HepG2 (cell line): ENCODE results near the gene HDAC3. TPM values are rescaled to one million over a fixed set of nuclear protein-coding genes. Genes with fewer than 3 reads are reported as not detected.

Source experiments
- ATAC-seq: fragments of 200-7000 bp; cut with Tn5 transposase; 3 replicates; pipeline ENCODE4 v1.9.1; 2020; ENCODE audit warnings: mild to moderate bottlenecking, moderate library complexity
- BruUV-seq: library from RNA; stranded (reverse); fragments of 400-500 nt; replicated peaks from 2 replicates; lab custom pipeline; 2021; lab: Mats Ljungman, UMichigan
- CTCF ChIA-PET: fragments of 300-600 bp; formaldehyde crosslinking; extraction: SDS; loops from one replicate; lab custom pipeline; 2021; ENCODE audit warnings: low total read pairs, inconsistent platforms, low intra/inter-chr PET ratio; lab: Yijun Ruan, JAX
- POLR2A ChIA-PET: fragments of 350-600 bp; sonication (Branson Sonifier 250); formaldehyde crosslinking; loops from one replicate; lab custom pipeline; 2020; ENCODE audit warnings: antibody characterized with exemption, inconsistent platforms; lab: Yijun Ruan, JAX
- DNase-seq: peaks from one replicate; pipeline ENCODE4 v3.0.0-alpha.2; 2015; ENCODE audit warnings: low spot score
- FAIRE-seq: peaks from 3 replicates; lab custom pipeline; 2011; peaks lifted over from hg19 to GRCh38; lab: Jason Lieb, UNC
- H2AFZ ChIP-seq: one replicate; pipeline ENCODE4 v1.6.1; 2011; ENCODE audit warnings: low read length, inconsistent platforms
- H3K27ac ChIP-seq: fragments of 300-600 bp; 3 replicates; pipeline ENCODE4 v1.8.0; 2011; ENCODE audit warnings: mixed run types, mild to moderate bottlenecking, mixed read lengths, low read length, inconsistent platforms; ENCODE audit not compliant: insufficient read depth; ENCODE audit errors: extremely low read length
- H3K27me3 ChIP-seq, 2 experiments: fragments of 200-600 bp in 1 of 2; 2 replicates in 1 of 2; 3 replicates in 1 of 2; pipeline versions ENCODE4 v1.6.0 to v1.8.0; 2011; ENCODE audit warnings: low read length in 2 of 2, mild to moderate bottlenecking in 2 of 2, moderate library complexity in 2 of 2, inconsistent platforms in 1 of 2; ENCODE audit not compliant: insufficient read depth in 2 of 2, control insufficient read depth in 1 of 2
- H3K36me3 ChIP-seq, 2 experiments: fragments of 200-600 bp in 1 of 2; replicated peaks in 1 of 2; 2 replicates in 1 of 2; 3 replicates in 1 of 2; pipeline versions ENCODE4 v1.5.1 to v1.8.0; 2011; ENCODE audit warnings: low read length in 2 of 2, inconsistent platforms in 1 of 2; ENCODE audit not compliant: insufficient read depth in 2 of 2, control insufficient read depth in 1 of 2
- H3K4me1 ChIP-seq: 2 replicates; pipeline ENCODE4 v1.5.1; 2012; ENCODE audit warnings: low read length, inconsistent platforms; ENCODE audit not compliant: insufficient read depth
- H3K4me2 ChIP-seq: 2 replicates; pipeline ENCODE4 v1.6.0; 2011; ENCODE audit warnings: low read depth, low read length, inconsistent platforms
- H3K4me3 ChIP-seq, 3 experiments: fragments of 200-600 bp in 1 of 3; sonication (generic), shearing (Covaris generic) in 1 of 3; replicated peaks in 1 of 3; 2 replicates each; pipeline ENCODE4 v1.5.1; 2011 to 2016; ENCODE audit warnings: low read length in 3 of 3, inconsistent platforms in 2 of 3, low read depth in 2 of 3, mild to moderate bottlenecking in 2 of 3, control low read depth in 1 of 3, mixed read lengths in 1 of 3; ENCODE audit not compliant: insufficient read depth in 1 of 3
- H3K79me2 ChIP-seq: one replicate; pipeline ENCODE4 v1.6.1; 2011; ENCODE audit warnings: low read length, inconsistent platforms; ENCODE audit not compliant: insufficient read depth
- H3K9ac ChIP-seq: 2 replicates; pipeline ENCODE4 v1.6.0; 2011; ENCODE audit warnings: mild to moderate bottlenecking, low read depth, low read length, inconsistent platforms; ENCODE audit not compliant: insufficient read depth
- H3K9me3 ChIP-seq: 2 replicates; pipeline ENCODE4 v1.5.1; 2012; ENCODE audit warnings: mild to moderate bottlenecking, low read length
- H4K20me1 ChIP-seq: 2 replicates; pipeline ENCODE4 v1.6.0; 2011; ENCODE audit warnings: inconsistent platforms, mild to moderate bottlenecking, low read length, moderate library complexity; ENCODE audit not compliant: insufficient read depth
- ATF3 ChIP-seq: sonication (generic); formaldehyde crosslinking; IDR thresholded peaks from 2 replicates; pipeline ENCODE4 v1.4.0; 2020; ENCODE audit warnings: missing genetic modification reagents
- CBFB ChIP-seq: sonication (generic); formaldehyde crosslinking; IDR thresholded peaks from 2 replicates; pipeline ENCODE4 v1.4.0; 2020; ENCODE audit warnings: missing genetic modification reagents
- CREB1 ChIP-seq, 2 experiments: fragments of 450-650 bp in 1 of 2; IDR thresholded peaks; 2 replicates each; pipeline ENCODE4 v1.6.1; 2016 to 2017; ENCODE audit warnings: control low read depth in 1 of 2, mild to moderate bottlenecking in 1 of 2, missing compliant biosample characterization in 1 of 2, missing genetic modification characterization in 1 of 2
- CREM ChIP-seq, 2 experiments: sonication (generic) in 1 of 2; formaldehyde crosslinking in 1 of 2; IDR thresholded peaks; 2 replicates each; pipeline versions ENCODE4 v1.4.0 to v1.6.1; 2016 to 2020; ENCODE audit warnings: antibody characterized with exemption in 1 of 2, mild to moderate bottlenecking in 1 of 2, missing genetic modification reagents in 1 of 2
- EP300 ChIP-seq, 3 experiments: sonication (generic) in 1 of 3; formaldehyde crosslinking in 1 of 3; IDR thresholded peaks; 2 replicates each; pipeline versions ENCODE4 v1.5.1 to v1.6.1; 2011 to 2020; ENCODE audit warnings: low read depth in 2 of 3, low read length in 2 of 3, borderline replicate concordance in 1 of 3, improper control_type of control experiment in 1 of 3, mild to moderate bottlenecking in 1 of 3, missing genetic modification reagents in 1 of 3, moderate library complexity in 1 of 3
- FOXA3 ChIP-seq: IDR thresholded peaks from 2 replicates; pipeline ENCODE4 v1.6.1; 2016; ENCODE audit warnings: missing genetic modification reagents, missing compliant biosample characterization
- FOXP1 ChIP-seq, 2 experiments: fragments of 450-650 bp in 1 of 2; IDR thresholded peaks; 2 replicates each; pipeline ENCODE4 v1.6.1; 2017 to 2018; ENCODE audit warnings: antibody characterized with exemption in 1 of 2
- MTF1 ChIP-seq: sonication (generic); formaldehyde crosslinking; IDR thresholded peaks from 2 replicates; pipeline ENCODE4 v1.5.0; 2020; ENCODE audit warnings: missing genetic modification reagents
- NR2F1 ChIP-seq, 2 experiments: fragments of 450-650 bp in 1 of 2; formaldehyde crosslinking in 1 of 2; IDR thresholded peaks; 2 replicates each; pipeline versions ENCODE4 v1.5.0 to v1.6.1; 2016 to 2020; ENCODE audit warnings: mild to moderate bottlenecking in 1 of 2, missing compliant biosample characterization in 1 of 2, missing genetic modification reagents in 1 of 2, moderate library complexity in 1 of 2
- PCBP2 ChIP-seq: fragments of 200-400 bp; formaldehyde crosslinking; optimal IDR thresholded peaks from 2 replicates; pipeline ENCODE3; 2018; ENCODE audit warnings: low read length, low read depth; ENCODE audit not compliant: poor library complexity, severe bottlenecking
- PTBP1 ChIP-seq: fragments of 200-400 bp; formaldehyde crosslinking; IDR thresholded peaks from 2 replicates; pipeline ENCODE4 v1.6.1; 2018; ENCODE audit warnings: low read length, low read depth; ENCODE audit not compliant: poor library complexity, severe bottlenecking
- SALL1 ChIP-seq: sonication (generic); formaldehyde crosslinking; IDR thresholded peaks from 2 replicates; pipeline ENCODE4 v1.8.0; 2022; ENCODE audit warnings: mild to moderate bottlenecking, missing genetic modification reagents
- SAP130 ChIP-seq: IDR thresholded peaks from 2 replicates; pipeline ENCODE4 v1.6.1; 2016; ENCODE audit warnings: low read depth
- SIN3A ChIP-seq: IDR thresholded peaks from 2 replicates; pipeline ENCODE4 v1.6.1; 2011; ENCODE audit warnings: low read depth, mild to moderate bottlenecking, control low read depth, low read length, borderline replicate concordance
- SP5 ChIP-seq: IDR thresholded peaks from 2 replicates; pipeline ENCODE4 v1.6.1; 2016; ENCODE audit warnings: low read depth, borderline replicate concordance
- TAF1 ChIP-seq: sonication (generic); formaldehyde crosslinking; IDR thresholded peaks from 2 replicates; pipeline ENCODE4 v1.4.0; 2020; ENCODE audit warnings: missing genetic modification reagents
- ZBTB38 ChIP-seq: sonication (generic); formaldehyde crosslinking; IDR thresholded peaks from 2 replicates; pipeline ENCODE4 v1.5.1; 2020; ENCODE audit warnings: mild to moderate bottlenecking, missing genetic modification reagents
- ZNF20 ChIP-seq: sonication (generic); formaldehyde crosslinking; IDR thresholded peaks from 2 replicates; pipeline ENCODE4 v1.4.0; 2020; ENCODE audit warnings: mild to moderate bottlenecking, moderate library complexity, missing genetic modification reagents
- WGBS: methylation state at CpG from one replicate; pipeline ENCODE4 v1.1.6; 2017; ENCODE audit warnings: low lambda C conversion rate; 5-methylcytosine and 5-hydroxymethylcytosine counted together
- in situ Hi-C: cut with HindIII; loops from 2 replicates; pipeline ENCODE4 v1.10.0; 2017; ENCODE audit warnings: low pct_unique_long_range_greater_than_20kb; ENCODE audit not compliant: extremely low pct_ligation_motif_present
- intact Hi-C: fragments of 100-400 bp; cut with micrococcal nuclease; formaldehyde crosslinking; loops from one replicate; pipeline ENCODE4 v1.10.0; 2022; ENCODE audit not compliant: unreplicated experiment
- polyA plus RNA-seq, 8 experiments: library from polyadenylated mRNA; depleted of rRNA in 3 of 8; stranded (reverse) in 7 of 8; unstranded in 1 of 8; fragments of >200 nt; fragmentation: Illumina TruSeq in 4 of 8; extraction: Trizol in 4 of 8; gene quantifications; 2 replicates each; pipeline versions ENCODE4 v1.2.1 to v1.2.3, GENCODE V29; 2011 to 2016; ENCODE audit warnings: low read depth in 4 of 8, missing spikeins in 1 of 8, mixed read lengths in 1 of 8; ENCODE audit not compliant: insufficient read depth in 1 of 8
- total RNA-seq, 5 experiments: library from RNA; depleted of rRNA; stranded (reverse); fragments of >200 nt; fragmentation: Illumina TruSeq; extraction: Trizol; gene quantifications; 2 replicates each; pipeline ENCODE4 v1.2.3, GENCODE V29; 2016; ENCODE audit warnings: low read depth in 1 of 5
- TF ChIP-seq, protein P1 (sequence below): sonication (generic); formaldehyde crosslinking; IDR thresholded peaks from 2 replicates; pipeline ENCODE4 v1.4.0; 2020; ENCODE audit warnings: mild to moderate bottlenecking, missing genetic modification reagents

Gene HDAC3
- total and polyA plus RNA-seq, 2 of the 13 experiments (the other 11 are each of a cell fraction or from before 2014, with no cell fraction given) = 84.0 to 94.1 TPM

GRCh38 chr5:141657937-141658545 is 21.4 kb upstream of the HDAC3 start:
- in situ Hi-C loops (no loop called here), intact Hi-C loops (no loop called here)
- Histone ChIP-seq H3K9me3 (no peaks in the 10 kb centered on the region), H3K27me3 (peaks cover 5 to 13% of the 10 kb centered on the region in 2 experiments; a peak in 3 of 5 replicates), H3K4me3 (no peak overlapping the region), H4K20me1 (no peaks in the 10 kb centered on the region), H3K36me3 (no peaks in the 10 kb centered on the region), H3K9ac (no peak overlapping the region), H3K4me1 (no peaks in the 10 kb centered on the region), H3K27ac (no peak overlapping the region), H2AFZ (no peak overlapping the region), H3K4me2 (no peak overlapping the region), H3K79me2 (no peaks in the 10 kb centered on the region)
- BruUV-seq = no TSS peak
- POLR2A ChIA-PET = interaction anchor here (1.0 to 1.2 kb wide), 3 partner anchors 16 to 66 kb away, joined by 3 to 9 read pairs (median 5); partner anchors contain the start of genes HDAC3 and RELL2
- WGBS = 34% methylated on average over 6 of the region's 8 CpGs
- FAIRE-seq (no peak), DNase-seq (peak; percentile 65), ATAC-seq (no peak)
- CTCF ChIA-PET = no interaction called here
- TF ChIP-seq FOXP1 (IDR thresholded peaks at IDR 0.05) = no peak
- TF ChIP-seq FOXP1 (CRISPR knock-in tag; IDR thresholded peaks at IDR 0.05) = no peak
- no peak for TF ChIP-seq SIN3A
- TF ChIP-seq TAF1 (CRISPR knock-in tag) = no peak
- peak; percentile 43; the same call in 1 of the 2 replicates for TF ChIP-seq CREB1 (IDR thresholded peaks at IDR 0.05)
- TF ChIP-seq CREB1 (CRISPR knock-in tag; IDR thresholded peaks at IDR 0.05) = no peak
- no peak for TF ChIP-seq ZBTB38 (CRISPR knock-in tag)
- peak; percentile 46; the same call in 1 of the 2 replicates for TF ChIP-seq ATF3 (CRISPR knock-in tag)
- peak in 1 of 2 experiments; percentile 25; a peak in 1 of 4 replicates for TF ChIP-seq EP300 (IDR thresholded peaks at IDR 0.05; ENCODE audit: low read depth in 2 of 2, low read length in 2 of 2)
- no peak for TF ChIP-seq EP300 (CRISPR knock-in tag; IDR thresholded peaks at IDR 0.05; ENCODE audit: borderline replicate concordance)
- TF ChIP-seq NR2F1 (CRISPR knock-in tag; IDR thresholded peaks at IDR 0.05) = 0 out of 4 replicates have a peak, but pooled peaks of 1 of the 2 experiments have one; percentile 27
- TF ChIP-seq CBFB = no peak
- peak; percentile 29; the same call in 1 of the 2 replicates for TF ChIP-seq SAP130 (CRISPR knock-in tag)
- no peak for TF ChIP-seq PTBP1
- no peak for TF ChIP-seq CREM (IDR thresholded peaks at IDR 0.05)
- TF ChIP-seq CREM (CRISPR knock-in tag; IDR thresholded peaks at IDR 0.05) = no peak
- no peak for TF ChIP-seq PCBP2
- TF ChIP-seq SP5 (CRISPR knock-in tag) = no peak
- TF ChIP-seq ZNF20 (CRISPR knock-in tag) = no peak
- peak; percentile 17; the same call in 1 of the 2 replicates for TF ChIP-seq FOXA3 (CRISPR knock-in tag)
- TF ChIP-seq, protein P1, sequence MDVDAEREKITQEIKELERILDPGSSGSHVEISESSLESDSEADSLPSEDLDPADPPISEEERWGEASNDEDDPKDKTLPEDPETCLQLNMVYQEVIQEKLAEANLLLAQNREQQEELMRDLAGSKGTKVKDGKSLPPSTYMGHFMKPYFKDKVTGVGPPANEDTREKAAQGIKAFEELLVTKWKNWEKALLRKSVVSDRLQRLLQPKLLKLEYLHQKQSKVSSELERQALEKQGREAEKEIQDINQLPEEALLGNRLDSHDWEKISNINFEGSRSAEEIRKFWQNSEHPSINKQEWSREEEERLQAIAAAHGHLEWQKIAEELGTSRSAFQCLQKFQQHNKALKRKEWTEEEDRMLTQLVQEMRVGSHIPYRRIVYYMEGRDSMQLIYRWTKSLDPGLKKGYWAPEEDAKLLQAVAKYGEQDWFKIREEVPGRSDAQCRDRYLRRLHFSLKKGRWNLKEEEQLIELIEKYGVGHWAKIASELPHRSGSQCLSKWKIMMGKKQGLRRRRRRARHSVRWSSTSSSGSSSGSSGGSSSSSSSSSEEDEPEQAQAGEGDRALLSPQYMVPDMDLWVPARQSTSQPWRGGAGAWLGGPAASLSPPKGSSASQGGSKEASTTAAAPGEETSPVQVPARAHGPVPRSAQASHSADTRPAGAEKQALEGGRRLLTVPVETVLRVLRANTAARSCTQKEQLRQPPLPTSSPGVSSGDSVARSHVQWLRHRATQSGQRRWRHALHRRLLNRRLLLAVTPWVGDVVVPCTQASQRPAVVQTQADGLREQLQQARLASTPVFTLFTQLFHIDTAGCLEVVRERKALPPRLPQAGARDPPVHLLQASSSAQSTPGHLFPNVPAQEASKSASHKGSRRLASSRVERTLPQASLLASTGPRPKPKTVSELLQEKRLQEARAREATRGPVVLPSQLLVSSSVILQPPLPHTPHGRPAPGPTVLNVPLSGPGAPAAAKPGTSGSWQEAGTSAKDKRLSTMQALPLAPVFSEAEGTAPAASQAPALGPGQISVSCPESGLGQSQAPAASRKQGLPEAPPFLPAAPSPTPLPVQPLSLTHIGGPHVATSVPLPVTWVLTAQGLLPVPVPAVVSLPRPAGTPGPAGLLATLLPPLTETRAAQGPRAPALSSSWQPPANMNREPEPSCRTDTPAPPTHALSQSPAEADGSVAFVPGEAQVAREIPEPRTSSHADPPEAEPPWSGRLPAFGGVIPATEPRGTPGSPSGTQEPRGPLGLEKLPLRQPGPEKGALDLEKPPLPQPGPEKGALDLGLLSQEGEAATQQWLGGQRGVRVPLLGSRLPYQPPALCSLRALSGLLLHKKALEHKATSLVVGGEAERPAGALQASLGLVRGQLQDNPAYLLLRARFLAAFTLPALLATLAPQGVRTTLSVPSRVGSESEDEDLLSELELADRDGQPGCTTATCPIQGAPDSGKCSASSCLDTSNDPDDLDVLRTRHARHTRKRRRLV (CRISPR knock-in tag) = no peak
- TF ChIP-seq MTF1 (CRISPR knock-in tag) = no peak
- TF ChIP-seq SALL1 = 0 out of 2 replicates have a peak, but pooled peaks have one; percentile 13
